Epidermal melanocyte (primary cell): ENCODE results near the gene CATSPERD.
A peak's percentile ranks its signal among the peaks of the same experiment; 100 is the strongest.

ENCODE experiments used
- DNase-seq: peaks from one replicate; pipeline ENCODE4 v3.0.0; 2011; ENCODE audit warnings: low spot score; ENCODE audit not compliant: insufficient read length

The CATSPERD gene

DNA sequence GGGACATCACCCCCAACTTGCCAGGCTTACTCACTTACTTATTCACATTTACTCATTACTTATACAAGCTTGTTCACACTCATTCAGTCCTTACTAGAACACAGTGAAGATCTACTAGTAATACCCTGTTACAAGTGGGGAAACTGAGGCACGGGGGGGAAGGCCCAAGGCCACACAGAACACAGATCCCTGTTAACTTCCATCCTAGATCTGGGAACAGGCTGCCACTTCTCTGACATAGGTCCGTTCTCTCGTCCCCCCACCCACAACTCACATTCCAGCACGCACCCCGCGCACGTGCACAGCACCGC is 83.0 kb downstream of the CATSPERD start:
- DNase-seq: no peak

DNA sequence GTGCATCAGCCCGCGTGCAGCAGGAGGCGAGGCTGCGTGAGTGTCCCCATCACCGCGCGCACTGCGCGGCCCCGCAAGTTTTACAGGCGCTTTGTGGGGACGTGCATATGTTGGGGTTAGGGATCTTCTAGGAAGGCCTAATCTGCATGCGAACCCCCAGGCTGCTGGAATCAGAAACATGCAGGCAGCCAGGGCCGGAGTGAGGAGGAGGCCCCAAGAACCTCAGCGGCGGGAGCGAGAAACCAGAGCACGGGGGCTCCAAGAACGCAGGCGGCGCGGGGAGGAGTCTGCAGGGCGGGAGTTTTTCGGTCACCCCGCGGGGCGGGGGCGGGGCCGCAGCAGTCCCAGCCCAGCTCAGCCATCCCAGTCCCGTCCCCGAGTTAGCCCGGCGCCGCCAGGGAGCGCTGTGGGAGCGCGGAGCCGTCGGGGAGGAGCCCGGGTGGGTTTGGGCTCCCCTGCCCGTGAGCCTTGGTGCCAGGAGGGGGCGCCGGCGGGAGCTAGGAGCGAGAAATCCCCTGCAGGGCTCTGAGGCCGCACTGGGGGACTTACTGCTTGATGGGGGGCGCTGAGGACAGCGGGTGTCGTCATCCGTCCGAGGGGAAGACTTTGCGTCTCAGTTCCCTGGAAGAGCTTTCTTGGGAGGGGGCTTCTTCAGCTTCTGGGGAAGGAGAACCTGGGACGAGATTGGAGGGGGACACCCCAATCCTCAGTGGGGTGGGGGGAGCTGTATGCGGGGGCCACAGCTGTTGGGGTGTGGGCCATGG is 83.5 kb downstream of the CATSPERD start:
- DNase-seq: peak; percentile 98

DNA sequence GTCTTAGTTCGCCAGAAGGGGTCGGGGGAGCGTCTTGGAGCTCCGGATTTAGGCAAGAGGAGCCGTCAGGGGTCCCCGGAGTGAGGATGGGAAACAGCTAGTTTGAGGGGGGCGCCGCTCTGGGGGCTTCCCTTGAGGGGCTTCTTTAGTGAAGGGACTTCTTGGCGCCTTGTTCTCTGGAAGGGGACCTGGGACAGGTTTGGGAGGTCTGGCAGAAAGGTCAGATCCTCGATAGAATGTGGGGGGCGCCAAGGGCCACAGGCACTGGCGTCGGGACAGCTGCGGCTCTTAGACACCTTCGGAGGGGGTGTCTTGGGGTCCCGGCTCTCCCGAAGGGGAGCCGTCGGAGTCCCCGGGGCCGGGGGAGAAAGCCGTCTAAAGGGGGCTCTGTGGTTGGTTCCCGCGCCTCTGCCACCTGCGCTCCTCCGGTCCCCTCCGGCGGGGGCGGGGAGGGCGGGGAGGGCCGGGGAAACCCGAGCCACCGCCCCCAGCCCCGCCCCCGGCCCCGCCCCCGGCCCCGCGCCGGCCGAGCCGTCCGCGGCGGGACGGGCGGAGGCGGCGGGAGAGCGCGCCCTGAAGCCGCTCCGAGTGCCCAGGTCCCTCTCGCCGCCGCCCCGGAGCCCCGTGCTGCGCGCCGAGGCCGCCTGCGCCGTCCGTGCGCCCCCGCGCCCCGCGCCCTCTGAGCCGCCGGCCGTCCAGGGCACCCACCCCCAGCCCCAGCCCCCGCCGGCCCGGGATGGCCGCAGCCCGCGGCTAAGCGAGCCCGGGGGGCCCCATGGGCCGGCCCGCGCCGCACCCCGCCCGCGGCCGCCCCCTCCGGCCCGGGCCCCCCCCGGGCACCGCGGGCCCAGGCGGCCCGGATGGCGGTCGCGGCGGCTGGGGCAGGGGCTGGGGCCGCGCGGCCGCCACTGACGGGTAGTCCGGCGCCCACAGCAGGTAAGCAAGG is 84.4 kb downstream of the CATSPERD start, which contains the start of gene NRTN:
TSS of gene NRTN (plus strand) at position 552 of the 946 bp plus-strand sequence. CDS start 19,099 bp downstream, outside the sequence.
- no peak for DNase-seq

DNA sequence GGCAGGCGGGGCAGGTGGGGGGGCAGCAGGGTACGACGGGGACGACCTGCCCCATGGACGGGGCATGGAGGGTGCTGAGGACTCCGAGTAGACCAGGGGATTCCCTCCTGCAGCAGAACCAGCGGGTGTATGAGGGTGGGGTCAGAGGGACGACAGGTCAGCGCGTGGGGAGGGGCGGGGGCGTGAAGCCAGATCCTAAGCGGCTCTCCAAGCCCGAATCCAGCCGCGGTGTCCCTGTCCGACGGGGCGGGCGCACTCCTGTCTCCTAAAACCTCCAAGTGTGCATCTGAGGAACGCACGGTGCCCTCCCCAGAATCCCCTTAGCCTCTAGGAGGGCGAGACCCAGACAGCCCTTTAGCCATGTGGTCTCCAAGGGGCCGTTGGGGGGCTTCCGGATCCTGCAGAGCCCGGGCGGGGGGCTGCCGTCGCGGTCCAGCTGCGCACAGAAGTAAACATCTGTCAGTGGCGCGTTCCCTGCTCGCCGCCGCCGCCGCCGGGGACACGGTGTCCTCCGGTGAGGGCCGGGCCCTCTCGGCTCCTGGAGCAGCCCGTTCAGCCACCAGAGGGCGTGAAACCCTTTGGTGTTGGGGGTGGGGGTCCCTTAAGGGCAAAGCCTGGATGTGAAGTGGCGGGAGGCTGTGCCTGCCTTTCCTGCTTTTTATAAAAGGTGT is 85.2 kb downstream of the CATSPERD start:
- peak; percentile 89 for DNase-seq

DNA sequence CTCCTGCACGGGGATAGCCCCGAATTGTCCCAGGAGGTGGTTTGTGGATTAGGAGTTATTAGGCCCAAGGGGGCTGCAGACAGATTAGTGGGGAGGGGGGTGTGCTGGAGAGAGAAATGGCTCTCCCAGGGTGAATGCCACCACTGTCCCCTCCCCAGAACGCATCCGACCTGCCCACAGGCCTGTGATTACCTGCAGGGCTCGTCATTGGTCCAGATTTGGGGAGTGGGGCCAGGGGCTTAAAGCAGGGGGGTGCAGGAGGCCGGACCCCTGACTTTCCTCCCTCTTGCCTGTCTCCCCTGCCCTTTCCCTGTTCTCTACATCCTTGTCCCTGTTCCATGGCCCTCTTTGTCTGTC is 85.7 kb downstream of the CATSPERD start:
- no peak for DNase-seq

DNA sequence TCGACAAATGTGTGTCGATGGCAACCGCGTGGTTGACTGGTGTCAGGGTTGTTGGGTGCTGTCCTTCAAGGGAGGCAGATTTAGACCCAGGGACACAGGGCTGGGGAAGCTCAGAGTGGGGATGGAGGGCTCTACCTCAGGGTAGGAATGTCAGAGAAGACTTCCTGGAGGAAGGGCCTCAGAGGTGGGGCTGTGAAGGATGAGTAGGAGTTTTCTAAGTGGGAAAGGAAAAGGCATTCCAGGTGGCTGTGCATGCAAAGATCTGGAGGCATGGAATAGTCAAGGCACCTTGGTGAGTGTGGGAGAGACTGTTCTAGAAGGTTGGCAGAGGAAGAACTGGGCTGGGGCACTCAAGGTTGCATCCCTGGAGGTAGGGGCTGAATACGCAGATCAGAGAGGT is 86.5 kb downstream of the CATSPERD start:
- DNase-seq: no peak

DNA sequence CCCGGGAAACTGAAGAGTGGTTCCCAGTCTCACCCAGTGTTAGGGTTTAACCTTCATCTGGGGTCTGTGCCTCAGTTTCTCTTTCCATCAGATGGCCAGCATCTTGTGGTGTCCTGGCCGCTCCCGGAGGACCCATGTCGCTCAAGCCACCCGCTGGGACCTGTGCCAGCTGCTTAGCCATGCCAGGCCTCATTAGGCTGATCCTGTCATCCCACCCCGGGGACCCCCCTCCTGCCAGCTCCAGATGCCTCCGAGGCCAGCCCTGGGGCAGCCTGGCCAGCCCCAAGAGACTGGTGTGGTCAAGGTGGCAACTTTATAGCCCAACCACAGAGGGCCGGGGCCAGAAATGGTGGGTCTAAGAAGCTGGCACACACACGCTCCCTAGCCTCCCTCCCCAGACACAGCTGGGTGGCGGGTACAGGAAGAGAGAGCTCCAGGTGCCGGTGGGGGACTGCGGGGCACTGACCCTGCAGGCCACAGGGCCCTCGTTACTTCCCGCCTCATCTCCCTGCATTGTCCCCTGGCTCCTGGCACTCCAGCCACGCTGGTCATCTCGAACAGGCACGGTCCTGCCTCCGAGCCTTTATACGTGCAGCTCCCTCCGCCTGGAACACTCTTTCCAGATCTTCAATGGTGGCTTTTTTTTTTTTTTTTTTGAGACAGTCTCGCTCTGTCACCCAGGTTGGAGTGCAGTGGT is 87.8 kb downstream of the CATSPERD start:
- DNase-seq: no peak

DNA sequence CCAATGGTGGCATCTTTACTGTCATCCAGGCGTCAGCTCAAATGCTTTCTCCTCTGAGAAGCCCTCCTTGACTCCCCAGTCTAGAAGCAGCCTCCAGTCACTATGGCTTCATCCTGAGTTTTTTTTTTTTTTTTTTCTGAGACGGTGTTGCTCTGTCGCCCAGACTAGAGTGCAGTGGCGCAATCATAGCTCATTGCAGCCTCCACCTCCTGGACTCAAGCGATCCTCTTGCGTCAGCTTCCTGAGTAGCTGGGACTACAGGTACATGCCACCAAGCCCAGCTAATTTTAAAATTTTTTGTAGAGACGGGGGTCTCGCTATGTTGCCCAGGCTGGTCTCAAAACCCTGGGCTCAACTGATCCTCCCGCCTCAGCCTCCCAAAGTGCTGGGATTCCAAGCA is 88.6 kb downstream of the CATSPERD start:
- DNase-seq: no peak

DNA sequence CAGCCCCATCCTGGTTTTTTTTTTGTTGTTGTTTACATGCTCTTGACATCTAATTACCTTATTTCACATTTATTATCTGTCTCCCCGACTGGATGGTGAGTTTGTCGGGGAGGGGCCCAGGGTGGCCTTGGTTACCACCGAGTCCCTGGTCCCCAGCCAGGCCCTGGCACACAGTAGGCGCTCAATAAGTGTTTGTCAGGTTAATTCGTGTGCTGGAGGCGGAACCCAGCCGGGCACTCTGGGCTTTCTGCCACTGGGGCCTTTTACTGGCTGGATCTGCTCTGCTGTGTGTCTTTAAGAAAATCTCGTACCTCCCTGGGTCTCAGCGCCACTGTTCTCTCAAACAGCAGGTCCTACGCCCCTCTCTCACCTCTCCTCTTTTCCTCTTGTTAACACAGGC is 89.0 kb downstream of the CATSPERD start:
- no peak for DNase-seq

DNA sequence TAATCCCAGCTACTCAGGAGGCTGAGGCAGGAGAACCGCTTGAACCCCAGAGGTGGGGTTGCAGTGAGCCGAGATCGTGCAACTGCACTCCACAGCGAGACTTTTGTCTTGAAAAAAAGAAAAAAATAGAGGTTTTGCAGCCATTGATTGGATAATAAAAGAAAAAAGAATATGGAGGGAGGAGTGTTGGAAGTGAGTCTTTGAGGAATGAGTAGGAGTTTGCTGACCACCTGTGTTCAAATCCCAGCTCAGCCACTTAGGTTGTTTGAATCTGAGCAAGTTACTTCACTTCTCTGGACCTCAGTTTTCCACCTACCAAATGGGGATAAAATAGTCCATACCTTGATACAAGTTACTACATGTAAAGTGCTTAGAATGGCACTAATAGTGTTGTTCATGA is 90.7 kb downstream of the CATSPERD start:
- no peak for DNase-seq

DNA sequence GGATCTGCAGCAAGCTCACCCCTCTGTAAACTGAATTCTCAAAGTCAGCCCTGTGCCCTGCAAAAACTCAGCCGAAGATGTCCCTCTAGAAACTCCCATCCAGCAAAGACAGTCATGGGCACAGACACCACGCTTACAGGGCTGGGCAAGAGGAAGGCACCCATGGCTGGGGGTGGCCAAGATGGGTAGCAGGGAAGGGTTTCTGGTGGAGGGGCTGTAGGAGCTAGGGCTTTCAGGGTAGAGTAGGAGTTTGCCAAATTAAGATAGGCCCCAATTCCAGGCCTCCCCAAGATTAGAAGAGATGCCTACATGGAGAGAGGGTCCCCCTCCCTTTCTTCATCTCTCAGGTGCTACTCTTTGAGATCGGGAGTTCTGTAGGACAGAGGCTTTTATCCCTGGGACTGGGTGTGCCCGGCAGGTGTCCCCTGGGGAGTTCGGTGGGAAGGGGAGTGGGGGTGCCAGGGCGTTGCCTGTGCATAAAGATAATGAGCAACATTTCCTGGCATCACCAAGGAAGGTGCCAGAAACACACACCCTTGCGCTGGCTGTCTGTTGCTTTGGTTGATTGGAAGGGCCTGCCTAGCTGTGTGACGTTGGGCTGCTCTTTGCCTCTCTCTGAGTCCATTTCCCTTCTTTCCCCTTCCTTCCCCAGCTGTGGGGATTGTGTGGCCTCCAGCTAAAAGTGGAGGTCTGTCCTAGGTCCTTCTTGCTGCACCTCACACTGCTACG is 93.8 kb downstream of the CATSPERD start:
- no peak for DNase-seq

DNA sequence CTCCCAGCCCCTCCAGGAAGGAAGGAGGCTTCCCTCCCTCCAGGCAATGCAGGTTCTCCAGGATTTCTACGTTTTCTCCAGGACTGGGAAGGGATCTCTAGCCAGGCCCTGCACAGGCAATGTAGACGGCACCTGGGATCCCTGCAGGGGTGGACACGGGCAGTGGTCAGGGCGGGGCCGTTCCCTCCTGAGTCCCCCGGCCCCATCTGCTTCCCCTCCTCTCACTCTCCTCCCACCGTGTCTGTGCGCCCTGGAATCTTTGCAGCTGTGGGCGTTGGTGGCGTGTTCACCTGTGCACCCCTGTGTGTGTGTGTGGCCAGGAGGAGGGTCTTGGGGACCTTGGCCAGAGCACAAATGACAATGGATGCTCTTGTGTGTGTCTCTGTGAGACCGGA is 94.4 kb downstream of the CATSPERD start:
- DNase-seq: no peak

DNA sequence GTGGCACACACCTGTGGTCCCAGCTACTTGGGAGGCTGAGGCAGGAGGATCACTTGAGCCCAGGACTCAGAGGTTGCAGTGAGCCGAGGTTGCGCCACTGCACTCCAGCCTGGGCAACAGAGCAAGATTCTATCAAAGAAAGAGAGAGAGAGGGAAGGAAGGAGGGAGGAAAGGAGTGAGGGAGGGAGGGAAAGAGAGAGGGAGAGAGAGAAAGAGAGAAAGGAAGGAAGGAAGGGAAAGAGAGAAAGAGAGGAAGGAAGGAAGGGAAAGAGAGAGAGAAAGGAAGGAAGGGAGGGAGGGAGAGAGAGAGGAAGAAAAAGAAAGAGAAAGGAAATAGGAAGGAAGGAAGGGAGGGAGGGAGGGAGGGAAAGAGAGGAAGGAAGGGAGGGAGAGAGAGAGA is 96.8 kb downstream of the CATSPERD start:
- DNase-seq: no peak

DNA sequence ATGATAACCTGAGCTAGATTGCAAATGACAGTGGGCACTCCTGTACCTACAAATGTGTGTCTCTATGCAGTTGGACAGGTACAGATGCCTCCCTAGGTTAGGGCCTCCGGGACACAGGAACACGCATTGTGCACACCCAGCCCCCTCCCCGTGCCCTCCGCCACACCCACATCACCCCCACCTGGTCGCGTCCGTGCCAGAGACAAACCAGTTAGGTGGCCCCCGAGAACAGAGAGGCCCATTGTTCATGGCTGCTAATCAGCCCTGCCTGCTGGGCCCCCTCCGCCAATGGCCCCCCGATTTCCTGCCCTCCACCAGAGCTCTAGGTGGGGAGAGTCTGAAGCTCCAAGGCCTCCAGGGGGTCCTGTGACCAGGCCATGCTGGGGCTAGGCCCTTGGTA is 98.2 kb downstream of the CATSPERD start:
- no peak for DNase-seq

DNA sequence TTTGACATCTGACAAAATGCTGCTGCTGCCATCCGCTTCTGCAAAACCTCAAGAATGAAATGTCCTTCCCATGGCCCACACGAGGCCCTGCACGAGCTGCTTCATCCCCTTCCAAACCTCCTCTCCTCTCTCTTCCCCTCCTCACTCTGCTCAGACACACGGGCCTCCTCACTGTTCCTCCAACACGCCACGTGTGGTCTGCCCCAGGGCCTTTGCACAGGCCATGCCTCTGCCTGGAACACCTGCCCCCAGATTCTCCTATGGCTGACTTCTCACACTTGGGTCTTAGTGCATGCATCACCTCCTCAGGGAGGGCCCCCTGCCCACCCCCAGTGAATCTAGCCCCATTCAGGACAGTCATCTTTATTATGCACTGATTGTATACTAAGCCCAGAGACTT is 100.3 kb downstream of the CATSPERD start:
- DNase-seq: no peak

DNA sequence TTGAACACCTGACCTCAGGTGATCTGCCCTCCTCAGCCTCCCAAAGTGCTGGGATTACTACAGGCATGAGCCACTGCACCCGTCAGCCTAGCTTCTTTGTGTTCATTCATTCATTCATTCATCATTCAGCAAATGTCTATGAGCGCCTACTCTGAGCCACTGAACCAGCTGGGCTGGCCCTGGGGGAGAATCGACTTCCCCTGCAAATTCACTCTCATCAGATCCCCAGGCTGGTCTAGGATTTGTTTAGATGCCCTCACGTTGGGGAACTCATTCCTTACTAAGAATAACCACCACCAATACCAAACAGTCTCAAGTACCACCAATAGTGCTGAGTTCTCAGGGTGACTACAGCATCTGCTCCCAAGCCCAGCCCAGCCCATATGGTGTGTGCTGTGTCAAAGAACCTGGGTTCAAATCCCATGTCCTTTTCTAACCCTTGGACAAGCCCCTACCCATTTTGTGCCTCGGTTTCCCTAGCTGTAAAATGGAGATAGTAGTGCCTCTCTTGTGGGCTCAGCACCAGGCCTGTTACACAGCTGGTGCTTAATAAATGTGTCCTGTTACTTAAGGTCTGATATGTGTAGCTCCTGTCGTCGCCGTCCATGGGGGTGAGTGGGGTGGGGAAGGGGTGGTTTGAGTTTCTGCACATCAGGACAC is 101.2 kb downstream of the CATSPERD start:
- DNase-seq: no peak

DNA sequence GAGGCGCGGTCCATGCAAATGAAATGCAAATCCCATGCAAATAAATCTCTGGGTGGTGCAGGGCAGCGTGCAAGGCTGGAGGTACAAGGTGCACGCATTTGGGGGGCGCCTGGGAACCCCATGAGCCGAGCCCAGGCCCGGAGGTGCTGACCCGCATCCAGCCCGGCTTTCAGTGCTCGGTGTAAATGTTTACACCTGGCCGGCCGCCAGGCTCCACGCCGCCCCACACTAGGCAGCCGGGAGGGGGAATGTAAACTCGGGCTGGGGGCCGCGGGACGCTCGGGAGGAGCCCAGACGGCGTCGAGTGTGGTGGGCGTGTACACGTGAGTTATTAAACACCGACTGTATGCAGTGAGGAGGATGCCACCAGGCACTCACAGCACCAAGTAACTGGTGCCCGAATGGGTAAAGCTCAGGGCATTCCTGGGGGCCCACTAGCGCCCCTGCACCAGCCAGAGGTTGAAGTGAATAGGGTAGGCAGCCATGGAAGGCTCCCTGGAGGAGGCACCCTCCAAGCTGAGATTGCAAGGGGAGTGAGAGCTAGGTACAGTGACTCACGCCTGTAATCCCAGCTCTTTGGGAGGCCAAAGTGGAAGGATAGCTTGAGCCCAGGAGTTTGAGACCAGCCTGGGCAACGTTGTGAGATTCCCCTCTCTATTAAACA is 101.9 kb downstream of the CATSPERD start:
- no peak for DNase-seq

DNA sequence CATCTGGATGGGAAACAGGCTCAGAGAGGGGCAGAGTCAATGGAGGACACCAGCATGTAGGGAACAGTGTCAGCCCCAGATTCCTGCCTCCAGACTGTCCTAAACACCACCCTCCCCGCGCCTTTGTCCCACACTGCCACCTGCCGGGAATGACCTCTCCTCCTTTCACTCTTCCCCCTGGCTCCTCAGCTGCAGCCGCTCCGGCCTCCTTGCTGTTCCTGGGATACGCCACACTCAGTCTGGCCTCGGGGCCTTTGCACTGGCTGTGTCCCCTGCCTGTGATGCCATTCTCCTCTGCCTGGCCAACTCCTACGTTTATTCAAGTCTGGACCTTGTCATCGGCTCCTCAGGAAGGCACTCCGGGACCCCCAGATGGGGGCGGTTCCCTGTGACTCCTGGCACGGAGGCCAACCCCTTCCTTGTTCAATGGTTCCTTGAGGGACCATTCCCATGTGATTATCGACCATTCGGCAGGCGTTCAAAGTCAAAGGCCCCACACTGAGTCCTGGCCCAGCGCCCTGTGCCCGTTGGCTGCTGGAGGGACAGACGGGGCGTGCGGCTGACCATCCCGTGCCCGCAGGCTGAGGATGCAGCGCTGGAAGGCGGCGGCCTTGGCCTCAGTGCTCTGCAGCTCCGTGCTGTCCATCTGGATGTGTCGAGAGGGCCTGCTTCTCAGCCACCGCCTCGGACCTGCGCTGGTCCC is 103.3 kb downstream of the CATSPERD start:
- no peak for DNase-seq

DNA sequence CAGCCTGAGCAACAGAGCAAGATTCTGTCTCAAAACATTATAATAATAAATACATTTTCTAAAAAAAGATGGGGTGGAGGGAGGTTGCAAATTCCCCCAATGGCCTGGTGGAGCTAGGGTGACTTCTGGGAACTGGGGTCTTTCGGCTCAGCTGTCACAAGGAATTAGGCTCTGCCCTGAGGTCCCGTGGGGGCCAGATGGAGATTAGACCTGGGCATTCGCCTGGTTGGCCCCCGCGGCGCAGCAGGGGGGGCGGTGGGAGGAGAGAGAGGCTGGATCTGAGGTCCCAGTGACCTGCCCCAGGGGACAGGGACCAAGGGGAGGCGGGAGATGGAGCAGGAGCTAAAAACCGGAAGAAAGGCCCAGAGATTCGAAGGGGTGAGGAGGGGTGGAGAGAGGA is 104.3 kb downstream of the CATSPERD start:
- DNase-seq: no peak
